ENCODE measurements around the gene USP49. TPM values are rescaled to one million over a fixed set of nuclear protein-coding genes. Genes with fewer than 3 reads are reported as not detected.

USP49 gene
- total and polyA plus RNA-seq, 5 donors = 1.5 to 2.6 (median 2.0) TPM

DNA sequence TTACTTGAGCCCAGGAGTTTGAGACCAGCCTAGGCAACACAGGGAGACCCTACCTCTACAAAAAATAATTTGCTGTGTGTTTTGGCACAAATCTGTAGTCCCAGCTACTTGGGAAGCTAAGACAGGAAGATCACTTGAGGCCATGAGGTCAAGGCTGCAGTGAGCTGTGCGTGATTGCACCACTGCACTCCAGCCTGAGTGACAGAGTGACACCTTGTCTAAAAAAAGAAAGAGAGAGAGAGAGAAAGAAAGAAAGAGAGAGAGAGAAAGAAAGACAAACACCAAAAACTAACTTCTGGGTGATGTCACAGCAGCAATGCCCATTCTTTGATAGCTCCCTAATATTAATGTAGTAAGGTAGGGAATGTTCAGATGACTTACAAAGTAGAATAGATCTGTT lies 20.4 kb downstream of the USP49 start:
- DNase-seq = no peak
- Histone ChIP-seq H3K4me1 (ENCODE audit: control insufficient read depth, insufficient read depth, low read length) (no peaks in the 10 kb centered on the region), H3K27me3 (ENCODE audit: control insufficient read depth, insufficient read depth) (no peaks in the 10 kb centered on the region), H3K9me3 (ENCODE audit: control insufficient read depth, low read length) (no peaks in the 10 kb centered on the region), H3K4me3 (ENCODE audit: low read length) (no peak overlapping the region), H3K27ac (ENCODE audit: low read length) (no peak overlapping the region)
- no peak for ATAC-seq
- intact Hi-C loops (cut with DNase I) = no loop called here
- WGBS = 61% methylated on average over 1 of the region's 1 CpG

DNA sequence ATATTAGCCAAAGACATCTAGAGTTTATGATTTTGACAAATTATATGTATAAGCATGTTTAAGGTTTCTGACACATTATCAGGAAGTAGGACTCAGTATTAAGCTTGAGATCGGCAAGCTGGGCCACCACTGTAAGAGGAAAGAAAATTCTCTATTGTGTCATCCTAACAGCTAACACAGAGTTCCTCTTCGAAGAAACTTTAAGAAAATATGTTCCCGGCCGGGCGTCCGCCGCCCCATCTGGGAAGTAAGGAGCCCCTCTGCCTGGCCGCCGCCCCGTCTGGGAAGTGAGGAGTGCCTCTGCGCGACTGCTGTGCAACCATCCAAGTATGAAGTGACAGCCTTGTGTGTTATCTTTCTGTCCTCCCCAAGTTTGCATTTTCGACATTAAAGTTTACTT lies 23.0 kb downstream of the USP49 start:
- H3K27ac ChIP-seq (ENCODE audit: low read length) = no peak overlapping the region

DNA sequence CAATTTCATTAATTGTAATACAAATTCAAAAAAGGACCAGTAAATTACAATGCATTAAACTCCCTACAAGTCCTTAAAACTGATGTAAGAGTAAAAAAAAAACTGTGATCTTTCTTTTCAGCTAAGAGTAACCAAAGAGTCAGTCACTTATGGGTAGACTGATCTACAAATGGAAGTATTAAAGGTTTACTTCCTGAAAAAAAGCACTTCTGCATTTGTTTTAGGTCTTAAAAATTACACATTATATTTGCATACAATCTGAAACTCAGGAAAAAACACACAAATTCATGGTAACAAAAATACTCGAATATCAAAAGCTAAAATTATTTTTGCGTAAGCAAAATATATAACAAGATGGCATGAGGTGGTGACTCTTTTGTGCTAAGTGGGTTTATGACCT lies 23.5 kb downstream of the USP49 start:
- DNase-seq (no peak), ATAC-seq (no peak)
- WGBS = 97% methylated on average over 2 of the region's 2 CpGs
- Histone ChIP-seq H3K27me3 (ENCODE audit: control insufficient read depth, insufficient read depth) (no peaks in the 10 kb centered on the region), H3K27ac (ENCODE audit: low read length) (no peak overlapping the region), H3K9me3 (ENCODE audit: control insufficient read depth, low read length) (no peaks in the 10 kb centered on the region), H3K4me3 (ENCODE audit: low read length) (no peak overlapping the region), H3K4me1 (ENCODE audit: control insufficient read depth, insufficient read depth, low read length) (no peaks in the 10 kb centered on the region)
- intact Hi-C loops (cut with DNase I) = no loop called here

More for the DNA sequence above, 23.0 kb downstream of the USP49 start:
- intact Hi-C loops (cut with DNase I) = no loop called here
- no peak for ATAC-seq
- 89% methylated on average over 13 of the region's 13 CpGs for WGBS
- H3K4me1 ChIP-seq (ENCODE audit: control insufficient read depth, insufficient read depth, low read length) = no peaks in the 10 kb centered on the region
- H3K27me3 ChIP-seq (ENCODE audit: control insufficient read depth, insufficient read depth) = no peaks in the 10 kb centered on the region
- no peak overlapping the region for H3K4me3 ChIP-seq (ENCODE audit: low read length)
- H3K9me3 ChIP-seq (ENCODE audit: control insufficient read depth, low read length) = no peaks in the 10 kb centered on the region
- DNase-seq = peak in 2 of 3 donors; percentile 23 to 57

DNA sequence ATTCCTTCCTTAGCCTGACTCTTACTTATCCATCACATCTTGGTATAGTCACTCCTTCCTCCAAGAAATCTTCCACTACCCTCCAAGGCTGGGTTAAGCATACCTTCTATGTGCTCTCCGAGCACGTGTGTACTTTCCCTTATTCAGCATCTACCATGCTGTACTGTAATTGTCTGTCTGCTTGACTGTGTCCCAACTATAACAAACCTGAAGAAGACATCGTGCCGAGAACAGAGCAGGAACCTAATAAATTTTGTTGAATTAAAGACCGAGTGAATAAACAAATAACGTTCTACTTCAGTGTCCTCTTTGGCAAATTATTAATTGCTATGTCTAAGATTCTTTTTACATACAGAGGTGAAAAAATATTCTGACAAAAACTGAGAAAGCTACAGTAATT lies 35.8 kb downstream of the USP49 start:
- Histone ChIP-seq H3K27me3 (ENCODE audit: control insufficient read depth, insufficient read depth) (no peaks in the 10 kb centered on the region), H3K4me3 (ENCODE audit: low read length) (no peak overlapping the region), H3K4me1 (ENCODE audit: control insufficient read depth, insufficient read depth, low read length) (no peaks in the 10 kb centered on the region), H3K9me3 (ENCODE audit: control insufficient read depth, low read length) (no peaks in the 10 kb centered on the region), H3K27ac (ENCODE audit: low read length) (no peak overlapping the region)
- no peak for ATAC-seq
- no peak for DNase-seq
- intact Hi-C loops (cut with DNase I) = no loop called here
- WGBS = 95% methylated on average over 6 of the region's 6 CpGs

DNA sequence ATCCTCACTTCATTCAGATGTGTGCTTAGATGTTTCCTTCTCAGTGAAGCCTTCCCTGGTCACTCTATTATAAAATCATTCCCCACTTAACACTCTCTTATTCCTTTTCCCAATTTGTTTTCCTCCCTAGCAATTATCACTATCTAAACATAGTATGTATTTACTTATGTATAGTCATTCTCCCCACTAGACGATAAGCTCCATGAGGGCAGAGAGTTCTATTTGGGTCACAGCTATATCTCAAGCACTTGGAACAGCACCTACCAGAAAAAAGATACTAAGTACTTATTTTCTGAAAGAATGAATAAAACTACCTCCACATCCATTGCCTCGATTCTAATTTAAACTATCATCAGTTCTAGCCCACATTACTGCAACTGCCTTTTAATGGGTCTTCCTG lies 36.5 kb downstream of the USP49 start:
- H3K27ac ChIP-seq (ENCODE audit: low read length) = no peak overlapping the region
- no peak for ATAC-seq
- no peaks in the 10 kb centered on the region for H3K27me3 ChIP-seq (ENCODE audit: control insufficient read depth, insufficient read depth)
- DNase-seq = no peak
- intact Hi-C loops (cut with DNase I) = no loop called here
- WGBS = 86% methylated on average over 2 of the region's 2 CpGs
- H3K4me1 ChIP-seq (ENCODE audit: control insufficient read depth, insufficient read depth, low read length) = no peaks in the 10 kb centered on the region
- no peak overlapping the region for H3K4me3 ChIP-seq (ENCODE audit: low read length)
- no peaks in the 10 kb centered on the region for H3K9me3 ChIP-seq (ENCODE audit: control insufficient read depth, low read length)

GRCh38 chr6:41850861-41851260 lies 44.3 kb downstream of the USP49 start:
- 99% methylated on average over 3 of the region's 3 CpGs for WGBS
- no peak overlapping the region for H3K27ac ChIP-seq (ENCODE audit: low read length)
- no peaks in the 10 kb centered on the region for H3K9me3 ChIP-seq (ENCODE audit: control insufficient read depth, low read length)
- no peaks in the 10 kb centered on the region for H3K27me3 ChIP-seq (ENCODE audit: control insufficient read depth, insufficient read depth)
- H3K4me1 ChIP-seq (ENCODE audit: control insufficient read depth, insufficient read depth, low read length) = no peaks in the 10 kb centered on the region
- DNase-seq = no peak
- H3K4me3 ChIP-seq (ENCODE audit: low read length) = no peak overlapping the region
- intact Hi-C loops (cut with DNase I) = no loop called here
- no peak for ATAC-seq

DNA sequence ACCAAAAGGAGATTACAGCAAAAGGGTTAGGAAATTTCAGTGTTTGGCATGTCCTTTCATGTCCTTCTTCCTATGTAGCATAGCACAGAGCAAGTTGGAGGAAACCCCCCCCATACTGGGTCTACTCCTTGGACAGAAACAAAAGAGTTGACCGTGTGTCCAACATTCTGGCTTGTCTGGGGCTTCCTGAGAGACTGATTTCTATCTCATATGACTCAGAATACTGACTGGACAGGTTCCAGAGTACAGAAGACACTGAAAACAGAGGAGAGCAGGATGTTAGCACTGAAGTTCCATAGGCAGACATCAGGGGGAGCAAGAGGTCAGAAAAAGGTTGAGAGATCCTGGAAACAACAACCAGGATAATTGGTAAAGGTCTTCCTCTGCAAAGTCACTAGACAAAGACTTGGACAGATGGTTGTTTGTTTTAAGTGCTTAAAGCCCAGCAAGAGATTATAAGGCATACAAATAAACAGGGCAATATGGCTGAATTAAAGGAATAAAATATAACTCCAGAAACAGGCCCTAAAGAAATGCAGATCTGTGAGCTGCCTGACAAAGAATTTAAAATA lies 48.4 kb downstream of the USP49 start:
- Histone ChIP-seq H3K4me3 (ENCODE audit: low read length) (no peak overlapping the region), H3K27ac (ENCODE audit: low read length) (no peak overlapping the region), H3K9me3 (ENCODE audit: control insufficient read depth, low read length) (no peaks in the 10 kb centered on the region), H3K4me1 (ENCODE audit: control insufficient read depth, insufficient read depth, low read length) (no peaks in the 10 kb centered on the region), H3K27me3 (ENCODE audit: control insufficient read depth, insufficient read depth) (no peaks in the 10 kb centered on the region)
- ATAC-seq = peak; percentile 91 to 98
- intact Hi-C loops (cut with DNase I) = loop anchor here in 3 of 4 donors (2.0 to 5.0 kb wide), 2 partner anchors 196 to 198 kb away; no protein-coding TSS in a partner anchor
- DNase-seq = peak in 1 of 3 donors; percentile 27
- WGBS = 12% methylated on average over 1 of the region's 1 CpG

GRCh38 chr6:41843178-41843577 lies 52.0 kb downstream of the USP49 start:
- Histone ChIP-seq H3K4me1 (ENCODE audit: control insufficient read depth, insufficient read depth, low read length) (no peaks in the 10 kb centered on the region), H3K4me3 (ENCODE audit: low read length) (no peak overlapping the region), H3K27me3 (ENCODE audit: control insufficient read depth, insufficient read depth) (no peaks in the 10 kb centered on the region), H3K27ac (ENCODE audit: low read length) (no peak overlapping the region), H3K9me3 (ENCODE audit: control insufficient read depth, low read length) (no peaks in the 10 kb centered on the region)
- no peak for DNase-seq
- WGBS = 94% methylated on average over 9 of the region's 9 CpGs
- intact Hi-C loops (cut with DNase I) = no loop called here
- ATAC-seq = no peak

DNA sequence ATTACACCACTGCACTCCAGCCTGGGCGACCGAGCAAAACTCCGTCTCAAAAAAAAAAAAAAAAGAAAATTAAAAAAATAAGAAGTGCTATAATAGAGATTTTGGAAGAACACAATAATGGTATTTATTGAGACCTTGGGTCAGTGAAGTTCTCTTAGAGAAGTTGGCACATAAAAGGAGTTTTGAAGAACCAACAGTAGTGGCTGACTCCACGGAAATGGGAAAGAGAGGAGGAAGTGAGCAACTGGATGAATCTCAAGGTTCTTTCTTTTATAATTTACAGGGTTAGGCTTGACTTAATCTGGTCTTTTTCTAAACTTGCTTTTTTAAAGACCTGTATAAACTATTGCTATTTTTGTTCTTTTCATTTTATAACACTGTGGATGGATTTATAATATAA lies 54.8 kb downstream of the USP49 start:
- no peak for DNase-seq

DNA sequence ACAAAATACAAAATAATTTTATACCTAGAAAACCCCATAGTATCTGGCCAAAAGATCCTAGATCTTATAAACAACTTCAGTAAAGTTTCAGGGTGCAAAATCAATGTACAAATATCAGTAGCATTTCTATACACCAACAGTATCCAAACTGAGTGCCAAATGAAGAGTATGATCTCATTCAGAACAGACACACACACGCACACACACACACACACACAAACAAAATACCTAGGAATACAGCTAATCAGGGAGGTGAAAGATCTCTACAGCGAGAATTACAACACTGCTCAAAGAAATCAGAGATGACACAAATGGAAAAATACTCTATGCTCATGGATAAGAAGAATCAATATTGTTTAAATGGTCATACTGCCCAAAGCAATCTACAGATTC lies 58.5 kb downstream of the USP49 start:
- Histone ChIP-seq H3K9me3 (ENCODE audit: control insufficient read depth, low read length) (no peaks in the 10 kb centered on the region), H3K27me3 (ENCODE audit: control insufficient read depth, insufficient read depth) (no peaks in the 10 kb centered on the region), H3K27ac (ENCODE audit: low read length) (no peak overlapping the region), H3K4me1 (ENCODE audit: control insufficient read depth, insufficient read depth, low read length) (no peaks in the 10 kb centered on the region), H3K4me3 (ENCODE audit: low read length) (no peak overlapping the region)
- intact Hi-C loops (cut with DNase I) = no loop called here
- DNase-seq (no peak), ATAC-seq (no peak)
- 89% methylated on average over 2 of the region's 2 CpGs for WGBS

More for the DNA sequence above, 54.8 kb downstream of the USP49 start:
- no peaks in the 10 kb centered on the region for H3K9me3 ChIP-seq (ENCODE audit: control insufficient read depth, low read length)
- H3K27me3 ChIP-seq (ENCODE audit: control insufficient read depth, insufficient read depth) = no peaks in the 10 kb centered on the region
- intact Hi-C loops (cut with DNase I) = no loop called here
- ATAC-seq = no peak
- H3K4me1 ChIP-seq (ENCODE audit: control insufficient read depth, insufficient read depth, low read length) = no peaks in the 10 kb centered on the region
- WGBS = 97% methylated on average over 4 of the region's 4 CpGs
- no peak overlapping the region for H3K4me3 ChIP-seq (ENCODE audit: low read length)
- H3K27ac ChIP-seq (ENCODE audit: low read length) = no peak overlapping the region

DNA sequence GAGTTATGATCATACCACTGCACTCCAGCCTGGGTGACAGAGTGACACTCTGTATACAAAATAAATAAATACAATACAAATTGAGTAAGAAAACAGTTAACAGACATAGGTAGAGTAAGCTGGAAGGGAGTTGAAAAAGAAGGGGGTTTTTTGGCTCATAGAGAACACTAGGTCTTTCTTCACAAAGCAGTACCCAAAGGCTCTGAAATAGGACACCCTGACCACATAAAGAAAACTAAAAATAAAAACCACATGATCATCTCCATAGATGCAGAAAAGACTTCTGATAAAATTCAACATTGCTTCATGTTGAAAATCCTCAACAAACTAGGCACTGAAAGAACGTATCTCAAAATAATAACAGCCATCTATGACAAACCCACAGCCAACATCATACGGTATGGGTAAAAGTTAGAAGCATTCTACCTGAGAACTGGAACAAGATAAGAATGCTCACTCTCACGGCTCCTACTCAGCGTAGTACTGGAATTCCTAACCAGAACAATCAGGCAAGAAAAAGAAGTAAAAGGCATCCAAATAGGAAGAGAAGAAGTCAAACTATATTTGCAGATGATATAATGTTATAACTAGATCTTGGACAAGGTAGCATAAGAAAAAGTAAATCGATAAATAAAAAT lies 59.0 kb downstream of the USP49 start:
- no peak for ATAC-seq
- WGBS = 73% methylated on average over 5 of the region's 5 CpGs
- H3K27ac ChIP-seq (ENCODE audit: low read length) = no peak overlapping the region
- no peak for DNase-seq
- H3K4me3 ChIP-seq (ENCODE audit: low read length) = no peak overlapping the region
- H3K27me3 ChIP-seq (ENCODE audit: control insufficient read depth, insufficient read depth) = no peaks in the 10 kb centered on the region
- intact Hi-C loops (cut with DNase I) = no loop called here
- H3K4me1 ChIP-seq (ENCODE audit: control insufficient read depth, insufficient read depth, low read length) = no peaks in the 10 kb centered on the region
- no peaks in the 10 kb centered on the region for H3K9me3 ChIP-seq (ENCODE audit: control insufficient read depth, low read length)

DNA sequence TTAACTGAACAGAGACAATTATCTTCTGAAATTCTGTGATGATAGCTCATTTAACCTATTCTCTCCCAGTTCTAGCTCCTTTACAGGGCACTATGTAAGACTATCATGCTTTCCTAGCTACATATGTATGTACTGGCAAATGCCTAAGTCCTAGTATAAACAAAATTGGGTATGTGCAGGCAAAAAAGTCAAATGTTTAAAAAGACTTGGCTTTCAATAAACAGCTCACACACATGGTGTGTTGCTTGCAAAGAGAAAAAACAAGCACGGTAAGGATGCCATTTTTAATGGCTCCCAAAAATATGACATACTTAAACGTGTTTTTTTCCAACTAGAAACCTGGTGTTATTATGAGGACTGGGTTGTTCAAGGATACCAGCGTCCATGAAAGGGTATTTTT lies 62.9 kb downstream of the USP49 start:
- no peak for DNase-seq
- intact Hi-C loops (cut with DNase I) = no loop called here
- 85% methylated on average over 3 of the region's 3 CpGs for WGBS
- no peaks in the 10 kb centered on the region for H3K27me3 ChIP-seq (ENCODE audit: control insufficient read depth, insufficient read depth)
- H3K4me3 ChIP-seq (ENCODE audit: low read length) = no peak overlapping the region
- no peak overlapping the region for H3K27ac ChIP-seq (ENCODE audit: low read length)
- H3K4me1 ChIP-seq (ENCODE audit: control insufficient read depth, insufficient read depth, low read length) = no peaks in the 10 kb centered on the region
- ATAC-seq = no peak
- no peaks in the 10 kb centered on the region for H3K9me3 ChIP-seq (ENCODE audit: control insufficient read depth, low read length)
